HEK293T (cell line): Measurements from ENCODE around the gene GCKR.

Experiments
- CTCF ChIA-PET: fragments of 350-600 bp; formaldehyde crosslinking; extraction: SDS; loops from one replicate; lab custom pipeline; 2021; ENCODE audit warnings: antibody characterized with exemption, inconsistent platforms; lab: Yijun Ruan, JAX
- POLR2A ChIA-PET: fragments of 350-600 bp; formaldehyde crosslinking; extraction: SDS; loops from one replicate; lab custom pipeline; 2020; ENCODE audit warnings: antibody characterized with exemption, inconsistent platforms; lab: Yijun Ruan, JAX
- DNase-seq: peaks from one replicate; pipeline ENCODE4 v3.0.0; 2012; ENCODE audit warnings: mixed read lengths; ENCODE audit errors: extremely low spot score
- ARNT ChIP-seq: fragments of 450-650 bp; IDR thresholded peaks from 2 replicates; pipeline ENCODE4 v1.6.1; 2017; ENCODE audit warnings: mild to moderate bottlenecking
- BHLHE40 ChIP-seq: fragments of 450-650 bp; IDR thresholded peaks from 2 replicates; pipeline ENCODE4 v1.6.1; 2016; ENCODE audit warnings: mild to moderate bottlenecking, moderate library complexity, borderline replicate concordance
- CTBP1 ChIP-seq: fragments of 450-650 bp; IDR thresholded peaks from 2 replicates; pipeline ENCODE4 v1.6.1; 2016; ENCODE audit warnings: borderline replicate concordance
- ELF4 ChIP-seq: fragments of 450-650 bp; IDR thresholded peaks from 2 replicates; pipeline ENCODE4 v1.6.1; 2017; ENCODE audit warnings: antibody characterized with exemption
- FOXA1 ChIP-seq: fragments of 450-650 bp; IDR thresholded peaks from 2 replicates; pipeline ENCODE4 v1.6.1; 2016; ENCODE audit warnings: mild to moderate bottlenecking
- FOXK2 ChIP-seq: fragments of 450-650 bp; IDR thresholded peaks from 2 replicates; pipeline ENCODE4 v1.6.1; 2016; ENCODE audit warnings: mild to moderate bottlenecking
- FOXM1 ChIP-seq: fragments of 450-650 bp; IDR thresholded peaks from 2 replicates; pipeline ENCODE4 v1.6.1; 2017; ENCODE audit warnings: mild to moderate bottlenecking, borderline replicate concordance
- HDGF ChIP-seq: fragments of 450-650 bp; IDR thresholded peaks from 2 replicates; pipeline ENCODE4 v1.6.1; 2017; ENCODE audit warnings: antibody characterized with exemption, borderline replicate concordance
- L3MBTL2 ChIP-seq: fragments of 450-650 bp; conservative IDR thresholded peaks from 2 replicates; pipeline ENCODE4 v1.6.1; 2016; ENCODE audit warnings: mild to moderate bottlenecking
- LEF1 ChIP-seq: fragments of 450-650 bp; IDR thresholded peaks from 2 replicates; pipeline ENCODE4 v1.6.1; 2017; ENCODE audit warnings: mild to moderate bottlenecking, borderline replicate concordance
- NFRKB ChIP-seq: fragments of 450-650 bp; IDR thresholded peaks from 2 replicates; pipeline ENCODE4 v1.6.1; 2016; ENCODE audit warnings: mild to moderate bottlenecking, moderate library complexity
- SP1 ChIP-seq: fragments of 450-650 bp; IDR thresholded peaks from 2 replicates; pipeline ENCODE4 v1.6.1; 2017
- SUZ12 ChIP-seq: fragments of 450-650 bp; IDR thresholded peaks from 2 replicates; pipeline ENCODE4 v1.6.1; 2016; ENCODE audit warnings: mild to moderate bottlenecking
- TARDBP ChIP-seq: fragments of 450-650 bp; IDR thresholded peaks from 2 replicates; pipeline ENCODE4 v1.6.1; 2016
- ZNF384 ChIP-seq: fragments of 450-650 bp; IDR thresholded peaks from 2 replicates; pipeline ENCODE4 v1.6.1; 2016
- TF ChIP-seq, protein P1 (sequence below): fragments of 450-650 bp; IDR thresholded peaks from 2 replicates; pipeline ENCODE4 v1.6.1; 2016

The GCKR gene

DNA sequence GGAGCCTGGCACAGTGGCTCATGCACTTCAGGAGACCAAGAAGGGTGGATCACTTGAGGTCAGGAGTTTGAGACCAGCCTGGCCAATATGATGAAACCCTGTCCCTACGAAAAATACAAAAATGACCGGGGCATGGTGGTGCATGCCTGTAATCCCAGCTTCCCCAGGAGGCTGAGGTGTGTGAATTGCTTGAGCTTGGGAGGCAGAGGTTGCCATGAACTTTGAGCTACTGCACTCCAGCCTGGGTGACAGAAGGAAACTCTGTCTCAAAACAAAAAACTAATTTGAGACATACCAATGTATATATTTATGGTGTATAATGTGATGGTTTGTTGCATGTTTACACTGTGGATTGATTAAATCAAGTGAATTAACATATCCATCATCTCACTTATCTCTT, 64.4 kb downstream of the GCKR start:
- CTCF ChIA-PET = interaction anchor here (0.6 kb wide), 1 partner anchor 257 kb away, joined by 3 read pairs; no protein-coding TSS in a partner anchor
- TF ChIP-seq, protein P1, sequence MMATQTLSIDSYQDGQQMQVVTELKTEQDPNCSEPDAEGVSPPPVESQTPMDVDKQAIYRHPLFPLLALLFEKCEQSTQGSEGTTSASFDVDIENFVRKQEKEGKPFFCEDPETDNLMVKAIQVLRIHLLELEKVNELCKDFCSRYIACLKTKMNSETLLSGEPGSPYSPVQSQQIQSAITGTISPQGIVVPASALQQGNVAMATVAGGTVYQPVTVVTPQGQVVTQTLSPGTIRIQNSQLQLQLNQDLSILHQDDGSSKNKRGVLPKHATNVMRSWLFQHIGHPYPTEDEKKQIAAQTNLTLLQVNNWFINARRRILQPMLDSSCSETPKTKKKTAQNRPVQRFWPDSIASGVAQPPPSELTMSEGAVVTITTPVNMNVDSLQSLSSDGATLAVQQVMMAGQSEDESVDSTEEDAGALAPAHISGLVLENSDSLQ = no peak
- no peak for TF ChIP-seq L3MBTL2
- POLR2A ChIA-PET = interaction anchor here (1.6 kb wide), 1 partner anchor 22 kb away, joined by 6 read pairs; the partner anchor contains the start of gene ZNF512
- no peak for DNase-seq

DNA sequence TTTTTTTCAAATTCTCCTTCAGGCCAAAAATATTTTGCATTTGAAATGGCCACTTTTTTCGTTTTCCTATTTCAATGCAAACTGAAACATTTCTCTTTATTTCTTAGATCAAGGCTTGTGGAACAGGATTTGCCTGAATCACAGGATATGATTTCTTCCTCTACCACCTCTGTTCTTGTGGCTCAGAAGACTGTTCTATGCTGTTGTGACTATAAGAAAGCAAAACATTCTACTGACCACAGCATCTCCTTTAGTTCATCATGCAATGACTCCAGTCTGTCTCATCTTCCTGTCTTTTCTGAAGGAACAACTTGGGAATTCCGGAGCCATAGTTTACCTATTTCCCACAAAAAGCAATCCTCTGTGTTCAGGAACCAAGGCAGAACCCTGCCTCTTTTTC, 70.0 kb downstream of the GCKR start:
- no peak for DNase-seq
- ChIA-PET POLR2A (no interaction called here), CTCF (no interaction called here)

DNA sequence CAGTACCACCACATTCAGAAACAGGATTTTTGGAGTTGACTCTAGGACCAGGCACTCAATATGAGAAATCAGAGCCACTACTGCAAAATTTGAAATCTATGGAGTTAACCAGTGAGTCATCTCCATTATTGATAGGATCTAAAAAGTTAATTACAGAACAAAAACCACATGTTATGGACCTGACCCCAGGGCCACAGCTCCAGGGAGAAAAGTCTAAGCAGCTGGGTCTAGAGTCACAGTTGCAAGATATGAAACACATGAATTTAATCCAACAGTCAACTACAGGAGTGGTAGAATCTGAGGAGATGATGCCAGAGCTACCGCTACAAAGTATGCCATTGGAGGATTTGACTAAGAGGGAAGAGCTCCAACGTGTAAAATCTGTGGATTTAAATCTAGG, 72.8 kb downstream of the GCKR start:
- TF ChIP-seq FOXA1 (no peak), ZNF384 (no peak), CTBP1 (no peak), FOXM1 (no peak), ELF4 (no peak), HDGF (no peak), BHLHE40 (no peak), SUZ12 (no peak), LEF1 (no peak), FOXK2 (no peak), ARNT (no peak), L3MBTL2 (no peak), NFRKB (no peak), TARDBP (no peak), SP1 (no peak)
- TF ChIP-seq, protein P1 = no peak
- POLR2A ChIA-PET = interaction anchor here (1.7 kb wide), 1 partner anchor 13 kb away, joined by 5 read pairs; the partner anchor contains the start of gene ZNF512
- CTCF ChIA-PET = no interaction called here
- DNase-seq = no peak

More for the DNA sequence above, 70.0 kb downstream of the GCKR start:
- no peak for TF ChIP-seq BHLHE40
- no peak for TF ChIP-seq SUZ12
- no peak for TF ChIP-seq NFRKB
- TF ChIP-seq TARDBP = no peak
- no peak for TF ChIP-seq HDGF
- no peak for TF ChIP-seq CTBP1
- TF ChIP-seq FOXA1 = no peak
- no peak for TF ChIP-seq SP1
- no peak for TF ChIP-seq L3MBTL2
- TF ChIP-seq, protein P1 = no peak
- no peak for TF ChIP-seq FOXM1
- no peak for TF ChIP-seq ELF4
- no peak for TF ChIP-seq LEF1
- TF ChIP-seq ZNF384 = no peak

DNA sequence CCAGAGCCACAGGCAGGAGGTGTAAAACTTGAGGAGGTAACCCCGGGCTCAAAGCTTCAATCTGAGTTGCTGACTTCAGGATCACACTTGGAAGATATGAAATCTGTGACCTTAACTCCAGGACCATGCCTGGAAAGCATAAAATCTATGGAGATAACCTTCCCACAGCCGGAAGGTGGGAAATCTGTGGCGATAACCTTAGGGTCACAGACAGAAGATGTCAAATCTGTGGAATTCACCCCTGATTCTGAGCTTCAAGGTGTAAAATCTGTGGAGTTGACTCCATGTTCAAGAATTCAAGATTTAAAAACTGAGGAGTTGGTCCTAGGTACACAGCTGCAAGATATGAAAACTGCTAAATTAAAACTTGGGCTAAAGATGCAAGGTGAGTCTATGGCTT, 74.6 kb downstream of the GCKR start:
- POLR2A ChIA-PET = interaction anchor here (1.7 kb wide), 1 partner anchor 15 kb away, joined by 3 read pairs; no protein-coding TSS in a partner anchor

DNA sequence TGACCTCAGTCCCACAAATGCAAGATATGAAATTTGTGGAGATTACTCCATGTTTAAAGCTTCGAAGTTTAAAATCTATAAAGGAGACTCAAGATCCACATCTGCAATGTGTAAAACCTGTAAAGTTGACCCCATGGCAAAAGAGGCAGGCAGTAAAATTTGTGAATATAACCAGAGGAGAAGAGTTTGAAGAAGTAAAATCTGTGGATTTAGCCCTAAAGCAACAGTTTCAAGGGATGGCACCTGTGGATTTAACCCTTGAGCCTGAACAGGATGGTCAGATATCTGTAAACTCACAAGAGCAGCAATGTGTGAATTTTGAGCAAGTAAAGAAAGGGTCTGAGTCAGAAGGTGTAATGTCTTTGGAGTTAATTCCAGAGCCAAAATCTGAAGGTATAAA, 75.0 kb downstream of the GCKR start:
- DNase-seq = no peak
- POLR2A ChIA-PET = no interaction called here
- CTCF ChIA-PET = no interaction called here
- TF ChIP-seq L3MBTL2 = no peak
- TF ChIP-seq ZNF384 = no peak
- TF ChIP-seq FOXK2 = no peak
- TF ChIP-seq TARDBP = no peak
- no peak for TF ChIP-seq ELF4
- TF ChIP-seq FOXA1 = no peak
- TF ChIP-seq SUZ12 = no peak
- TF ChIP-seq SP1 = no peak
- TF ChIP-seq, protein P1 = no peak
- TF ChIP-seq BHLHE40 = no peak
- no peak for TF ChIP-seq CTBP1
- TF ChIP-seq NFRKB = no peak
- TF ChIP-seq FOXM1 = no peak
- no peak for TF ChIP-seq LEF1
- TF ChIP-seq ARNT = no peak
- TF ChIP-seq HDGF = no peak

More for the DNA sequence above, 74.6 kb downstream of the GCKR start:
- no peak for TF ChIP-seq TARDBP
- no peak for TF ChIP-seq CTBP1
- TF ChIP-seq FOXK2 = no peak
- TF ChIP-seq ELF4 = no peak
- TF ChIP-seq FOXA1 = no peak
- TF ChIP-seq HDGF = no peak
- TF ChIP-seq NFRKB = no peak
- TF ChIP-seq BHLHE40 = no peak
- TF ChIP-seq L3MBTL2 = no peak
- no peak for DNase-seq
- CTCF ChIA-PET = no interaction called here

DNA sequence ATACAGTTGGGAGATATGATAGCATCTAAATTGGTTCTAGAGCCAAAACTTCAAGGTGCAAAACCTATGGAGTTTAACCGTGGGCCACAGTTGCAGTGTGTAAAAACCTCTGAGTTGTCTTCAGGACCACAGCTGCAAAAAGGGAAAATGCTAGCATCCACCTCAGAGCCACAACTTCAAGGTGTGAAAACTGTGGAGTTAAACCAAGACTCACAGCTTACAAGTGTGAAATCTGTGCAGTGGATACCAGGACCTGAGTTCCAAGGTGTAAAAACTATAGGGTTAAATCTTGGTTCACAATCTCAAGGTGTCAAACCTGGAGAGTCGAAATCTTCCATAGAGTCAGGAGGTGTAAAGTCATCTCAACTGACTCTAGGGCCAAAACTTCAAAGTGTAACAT, 75.8 kb downstream of the GCKR start:
- ChIA-PET CTCF (no interaction called here), POLR2A (no interaction called here)
- DNase-seq = no peak
- TF ChIP-seq SUZ12 = no peak
- no peak for TF ChIP-seq HDGF
- TF ChIP-seq FOXK2 = no peak
- TF ChIP-seq ZNF384 = no peak
- TF ChIP-seq LEF1 = no peak
- no peak for TF ChIP-seq BHLHE40
- TF ChIP-seq CTBP1 = no peak
- TF ChIP-seq SP1 = no peak
- TF ChIP-seq TARDBP = no peak
